Measurements from ENCODE around the gene ELOVL6.

ELOVL6 gene

GRCh38 chr4:110064295-110064694 lies 134.1 kb downstream of the ELOVL6 start:
- TF ChIP-seq, protein P1, sequence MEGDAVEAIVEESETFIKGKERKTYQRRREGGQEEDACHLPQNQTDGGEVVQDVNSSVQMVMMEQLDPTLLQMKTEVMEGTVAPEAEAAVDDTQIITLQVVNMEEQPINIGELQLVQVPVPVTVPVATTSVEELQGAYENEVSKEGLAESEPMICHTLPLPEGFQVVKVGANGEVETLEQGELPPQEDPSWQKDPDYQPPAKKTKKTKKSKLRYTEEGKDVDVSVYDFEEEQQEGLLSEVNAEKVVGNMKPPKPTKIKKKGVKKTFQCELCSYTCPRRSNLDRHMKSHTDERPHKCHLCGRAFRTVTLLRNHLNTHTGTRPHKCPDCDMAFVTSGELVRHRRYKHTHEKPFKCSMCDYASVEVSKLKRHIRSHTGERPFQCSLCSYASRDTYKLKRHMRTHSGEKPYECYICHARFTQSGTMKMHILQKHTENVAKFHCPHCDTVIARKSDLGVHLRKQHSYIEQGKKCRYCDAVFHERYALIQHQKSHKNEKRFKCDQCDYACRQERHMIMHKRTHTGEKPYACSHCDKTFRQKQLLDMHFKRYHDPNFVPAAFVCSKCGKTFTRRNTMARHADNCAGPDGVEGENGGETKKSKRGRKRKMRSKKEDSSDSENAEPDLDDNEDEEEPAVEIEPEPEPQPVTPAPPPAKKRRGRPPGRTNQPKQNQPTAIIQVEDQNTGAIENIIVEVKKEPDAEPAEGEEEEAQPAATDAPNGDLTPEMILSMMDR (IDR thresholded peaks at IDR 0.05; ENCODE audit: low read depth, low read length): no peak
- TF ChIP-seq, protein P2, sequence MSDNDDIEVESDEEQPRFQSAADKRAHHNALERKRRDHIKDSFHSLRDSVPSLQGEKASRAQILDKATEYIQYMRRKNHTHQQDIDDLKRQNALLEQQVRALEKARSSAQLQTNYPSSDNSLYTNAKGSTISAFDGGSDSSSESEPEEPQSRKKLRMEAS (IDR thresholded peaks at IDR 0.05; ENCODE audit: low read depth, low read length): no peak
- no peak for TF ChIP-seq MYC (IDR thresholded peaks at IDR 0.05; ENCODE audit: low read depth, low read length)
- no peak for DNase-seq (ENCODE audit: low read depth)
- H3K4me3 ChIP-seq (ENCODE audit: low read depth, low read length): no peak overlapping the region

- TF ChIP-seq POLR2A (IDR thresholded peaks at IDR 0.05; ENCODE audit: extremely low read depth, insufficient read length) (no peak), MYC (IDR thresholded peaks at IDR 0.05; ENCODE audit: low read depth, low read length) (no peak)
- TF ChIP-seq, protein P1 (IDR thresholded peaks at IDR 0.05; ENCODE audit: low read depth, low read length): no peak
- TF ChIP-seq, protein P2 (IDR thresholded peaks at IDR 0.05; ENCODE audit: low read depth, low read length): no peak
- no peak for DNase-seq (ENCODE audit: low read depth)
- no peak overlapping the region for H3K4me3 ChIP-seq (ENCODE audit: low read depth, low read length)
These were observed 136.2 kb downstream of the ELOVL6 start for GRCh38 chr4:110062166-110062565.

DNA sequence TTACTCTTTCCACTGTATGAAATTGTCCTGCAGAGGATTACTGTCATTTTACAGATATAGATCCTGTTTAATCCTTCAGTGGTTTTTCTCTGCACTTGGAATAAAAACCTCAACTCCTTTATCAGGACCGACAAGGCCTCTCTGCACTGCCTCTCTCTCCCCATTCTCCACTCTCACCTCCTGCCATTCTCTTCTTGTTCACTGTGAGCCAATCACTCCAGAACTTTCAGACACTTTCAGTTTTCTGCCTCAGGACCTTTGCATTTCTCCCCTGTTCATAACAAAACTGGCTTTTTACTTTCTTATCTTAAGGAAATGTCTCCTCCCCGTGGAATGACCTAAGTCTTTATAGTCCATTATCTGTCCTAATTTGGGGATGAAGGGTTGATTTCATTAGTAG lies 137.3 kb downstream of the ELOVL6 start:
- H3K4me3 ChIP-seq (ENCODE audit: low read depth, low read length): no peak overlapping the region
- no peak for DNase-seq (ENCODE audit: low read depth)
- TF ChIP-seq POLR2A (IDR thresholded peaks at IDR 0.05; ENCODE audit: extremely low read depth, insufficient read length) (no peak), MYC (IDR thresholded peaks at IDR 0.05; ENCODE audit: low read depth, low read length) (no peak)
- TF ChIP-seq, protein P2 (IDR thresholded peaks at IDR 0.05; ENCODE audit: low read depth, low read length): no peak
- TF ChIP-seq, protein P1 (IDR thresholded peaks at IDR 0.05; ENCODE audit: low read depth, low read length): no peak

DNA sequence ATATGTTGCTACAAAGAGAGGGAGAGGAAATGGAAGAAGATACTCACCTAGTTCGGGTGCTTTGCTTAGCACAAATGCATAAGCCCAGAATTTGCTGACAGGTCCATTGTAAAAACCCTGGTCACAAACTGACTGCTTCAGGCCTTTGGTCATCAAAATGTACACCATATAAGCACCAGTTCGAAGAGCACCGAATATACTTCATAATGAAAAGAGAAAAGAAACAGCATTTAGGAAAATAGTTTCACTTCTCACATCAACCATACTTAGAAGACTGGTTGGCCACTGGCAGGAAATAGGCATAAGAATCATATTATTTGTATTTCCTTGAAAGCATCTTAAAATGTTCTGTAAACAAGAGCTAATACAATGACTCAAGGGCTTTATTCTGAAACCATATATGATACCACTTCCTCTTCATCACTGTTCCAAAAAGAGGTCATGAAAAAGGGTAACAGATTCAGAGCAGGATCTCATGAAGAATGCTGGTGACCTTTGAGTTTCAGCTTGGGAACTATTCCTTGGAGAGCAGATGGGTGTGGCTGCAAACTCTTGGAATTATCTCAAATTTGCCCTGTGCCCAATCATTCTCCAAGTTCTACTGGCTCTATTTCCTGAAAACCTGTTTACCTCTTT lies 138.7 kb downstream of the ELOVL6 start:
- DNase-seq (ENCODE audit: low read depth): no peak
- no peak overlapping the region for H3K4me3 ChIP-seq (ENCODE audit: low read depth, low read length)

DNA sequence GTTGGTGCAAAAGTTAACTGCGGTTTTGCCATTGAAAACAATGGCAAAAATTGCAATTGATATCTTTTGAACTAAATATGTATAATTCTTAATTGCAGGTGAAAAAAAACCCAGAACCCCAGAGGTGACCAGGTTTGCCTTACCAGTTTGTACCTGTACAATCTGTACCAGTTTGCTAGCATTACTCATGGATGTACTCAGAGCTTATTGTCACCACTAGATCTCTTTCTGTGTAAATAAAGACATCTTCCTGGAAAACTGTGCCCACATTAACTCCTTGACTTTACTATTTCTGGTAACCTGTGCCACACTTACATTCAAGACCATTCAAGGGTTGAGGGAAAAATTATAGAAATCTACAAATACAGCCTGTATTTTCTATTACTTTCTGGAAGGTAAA lies 139.7 kb downstream of the ELOVL6 start:
- no peak overlapping the region for H3K4me3 ChIP-seq (ENCODE audit: low read depth, low read length)
- TF ChIP-seq MYC (IDR thresholded peaks at IDR 0.05; ENCODE audit: low read depth, low read length): no peak
- TF ChIP-seq, protein P2 (IDR thresholded peaks at IDR 0.05; ENCODE audit: low read depth, low read length): no peak
- TF ChIP-seq, protein P1 (IDR thresholded peaks at IDR 0.05; ENCODE audit: low read depth, low read length): no peak
- no peak for TF ChIP-seq POLR2A (IDR thresholded peaks at IDR 0.05; ENCODE audit: extremely low read depth, insufficient read length)
- no peak for DNase-seq (ENCODE audit: low read depth)

More for the DNA sequence above, 138.7 kb downstream of the ELOVL6 start:
- TF ChIP-seq, protein P1 (IDR thresholded peaks at IDR 0.05; ENCODE audit: low read depth, low read length): no peak
- TF ChIP-seq POLR2A (IDR thresholded peaks at IDR 0.05; ENCODE audit: extremely low read depth, insufficient read length) (no peak), MYC (IDR thresholded peaks at IDR 0.05; ENCODE audit: low read depth, low read length) (no peak)
- TF ChIP-seq, protein P2 (IDR thresholded peaks at IDR 0.05; ENCODE audit: low read depth, low read length): no peak

All from NB4 (cell line).